Skeletal muscle tissue (tissue), 5 donors: Measurements from ENCODE around the gene CCDC39. TPM values are rescaled to one million over a fixed set of nuclear protein-coding genes. Genes with fewer than 3 reads are reported as not detected.

Experiments
- H3K27ac ChIP-seq: one replicate; pipeline ENCODE4 v1.7.0; 2013; ENCODE audit warnings: mild to moderate bottlenecking, low read depth, low read length, inconsistent platforms
- H3K27me3 ChIP-seq, 3 donors: one replicate each; pipeline ENCODE4 v1.7.0; 2013; ENCODE audit warnings: low read length in 3 of 3; ENCODE audit not compliant: control insufficient read depth in 3 of 3, insufficient read depth in 3 of 3
- H3K36me3 ChIP-seq, 3 donors: one replicate each; pipeline ENCODE4 v1.7.0; 2013; ENCODE audit warnings: low read length in 3 of 3; ENCODE audit not compliant: control insufficient read depth in 3 of 3, insufficient read depth in 3 of 3
- H3K4me1 ChIP-seq, 3 donors: one replicate each; pipeline ENCODE4 v1.7.0; 2013; ENCODE audit warnings: low read length in 3 of 3, mild to moderate bottlenecking in 3 of 3; ENCODE audit not compliant: control insufficient read depth in 3 of 3, insufficient read depth in 3 of 3
- H3K4me3 ChIP-seq, 3 donors: one replicate each; pipeline ENCODE4 v1.7.0; 2013; ENCODE audit warnings: low read length in 3 of 3
- H3K9ac ChIP-seq, 3 donors: one replicate each; pipeline ENCODE4 v1.7.0; 2013; ENCODE audit warnings: low read length in 3 of 3, mild to moderate bottlenecking in 3 of 3, moderate library complexity in 2 of 3, low read depth in 1 of 3
- H3K9me3 ChIP-seq, 3 donors: one replicate each; pipeline ENCODE4 v1.7.0; 2013; ENCODE audit warnings: low read length in 3 of 3; ENCODE audit not compliant: control insufficient read depth in 3 of 3
- small RNA-seq: library from RNA; depleted of rRNA; stranded (forward); fragments of <200 nt; gene quantifications from one replicate; pipeline ENCODE3, GENCODE V24; 2014
- total RNA-seq: library from RNA; depleted of rRNA; stranded (reverse); fragments of >200 nt; gene quantifications from one replicate; pipeline ENCODE4 v1.2.3, GENCODE V29; 2014
- donor health status: Osteomylitis.

Gene CCDC39
- total RNA-seq, 1 donor from 2014 or later: not detected

GRCh38 chr3:180570238-180570637 is 109.1 kb downstream of the CCDC39 start:
- no peak overlapping the region for H3K9ac ChIP-seq
- H3K4me1 ChIP-seq: no peaks in the 10 kb centered on the region
- no peak overlapping the region for H3K4me3 ChIP-seq

GRCh38 chr3:180564676-180565075 is 114.6 kb downstream of the CCDC39 start:
- H3K9ac ChIP-seq: no peak overlapping the region
- H3K9me3 ChIP-seq: no peaks in the 10 kb centered on the region
- no peaks in the 10 kb centered on the region for H3K4me1 ChIP-seq
- no peaks in the 10 kb centered on the region for H3K27me3 ChIP-seq
- H3K4me3 ChIP-seq: no peak overlapping the region
- H3K36me3 ChIP-seq: no peaks in the 10 kb centered on the region
- no peak overlapping the region for H3K27ac ChIP-seq

More at GRCh38 chr3:180570238-180570637, 109.1 kb downstream of the CCDC39 start:
- Histone ChIP-seq H3K36me3 (no peaks in the 10 kb centered on the region), H3K27ac (no peak overlapping the region), H3K9me3 (no peaks in the 10 kb centered on the region), H3K27me3 (no peaks in the 10 kb centered on the region)

Small RNA genes lying within 50 kb of the gene (small RNA-seq; reads per million reads assigned to genes)
- not detected for gene AC068298.1
- gene RNU6-486P: not detected

Other genes with a start within 250 kb of the CCDC39 start
- gene TTC14, start 77.3 kb downstream of the CCDC39 start, total RNA-seq: 15.1 TPM
- 447 TPM for gene FXR1, start 233.2 kb upstream of the CCDC39 start, total RNA-seq